HCT116 (cell line): Measurements from ENCODE around the gene SORL1. TPM values are rescaled to one million over a fixed set of nuclear protein-coding genes. Genes with fewer than 3 reads are reported as not detected.
"Not testable (repeated sequence)": the region's sequence is repeated elsewhere in the genome, so short reads cannot be mapped to it uniquely, and the experiment has no call there.

Experiments
- ATAC-seq: fragments of 200-7000 bp; cut with Tn5 transposase; 2 replicates; pipeline ENCODE4 v1.9.1; 2020; ENCODE audit warnings: mild to moderate bottlenecking, moderate library complexity
- BruUV-seq: library from RNA; stranded (reverse); fragments of 400-500 nt; replicated peaks from 2 replicates; lab custom pipeline; 2021; lab: Mats Ljungman, UMichigan
- CTCF ChIA-PET: fragments of 300-600 bp; sonication (Branson Sonifier 250); formaldehyde crosslinking; loops from one replicate; lab custom pipeline; 2021; ENCODE audit warnings: antibody characterized with exemption; lab: Charles Lee
- POLR2A ChIA-PET: fragments of 300-600, 350-600 bp; sonication (Branson Sonifier 250); formaldehyde crosslinking; loops from one replicate; lab custom pipeline; 2021; ENCODE audit warnings: antibody characterized with exemption; lab: Charles Lee
- RAD21 ChIA-PET, 2 experiments: fragments of 300-600 bp; sonication (Branson Sonifier 250); formaldehyde crosslinking; loops; one replicate each; lab custom pipeline; 2023; ENCODE audit warnings: low total read pairs in 2 of 2; ENCODE audit not compliant: uncharacterized antibody in 2 of 2, unreplicated experiment in 2 of 2, low non-redundant PET in 1 of 2; lab: Charles Lee
- DNase-seq: peaks from one replicate; pipeline ENCODE4 v3.0.0-alpha.2; 2010; ENCODE audit warnings: low read depth, low spot score
- H2AFZ ChIP-seq: fragments of 200-600 bp; shearing (Covaris generic), sonication (generic); 2 replicates; pipeline ENCODE4 v1.6.1; 2017; ENCODE audit warnings: low read depth, mixed run types, mixed read lengths, antibody characterized with exemption, low read length; ENCODE audit not compliant: poor library complexity, severe bottlenecking
- H3K27ac ChIP-seq: 2 replicates; pipeline ENCODE4 v1.5.1; 2012; ENCODE audit warnings: low read depth, low read length
- H3K27me3 ChIP-seq: fragments of 200-600 bp; sonication (generic); 2 replicates; pipeline ENCODE4 v1.6.1; 2016; ENCODE audit warnings: mixed run types, low read length, mixed read lengths; ENCODE audit not compliant: insufficient read depth
- H3K36me3 ChIP-seq, 2 experiments: fragments of 200-500 bp in 1 of 2; fragments of 200-600 bp in 1 of 2; sonication (Bioruptor generic) in 1 of 2; sonication (generic) in 1 of 2; 2 replicates each; pipeline versions ENCODE4 v1.5.1 to v1.6.1; 2014 to 2016; ENCODE audit warnings: low read length in 2 of 2, inconsistent platforms in 1 of 2, mixed read lengths in 1 of 2, mixed run types in 1 of 2; ENCODE audit not compliant: insufficient read depth in 2 of 2, control insufficient read depth in 1 of 2
- H3K4me1 ChIP-seq, 2 experiments: fragments of 200-600 bp in 1 of 2; sonication (generic) in 1 of 2; 2 replicates each; pipeline versions ENCODE4 v1.5.1 to v1.6.1; 2012 to 2017; ENCODE audit warnings: low read length in 2 of 2, inconsistent platforms in 1 of 2, mild to moderate bottlenecking in 1 of 2, mixed read lengths in 1 of 2, mixed run types in 1 of 2, moderate library complexity in 1 of 2; ENCODE audit not compliant: insufficient read depth in 2 of 2, control insufficient read depth in 1 of 2
- H3K4me2 ChIP-seq: fragments of 200-600 bp; sonication (generic); 2 replicates; pipeline ENCODE4 v1.6.1; 2017; ENCODE audit warnings: mixed run types, low read length, mixed read lengths
- H3K4me3 ChIP-seq, 2 experiments: fragments of 200-600 bp in 1 of 2; sonication (generic) in 1 of 2; replicated peaks in 1 of 2; 2 replicates each; pipeline ENCODE4 v1.5.1; 2011 to 2016; ENCODE audit warnings: low read length in 2 of 2, control low read depth in 1 of 2, low read depth in 1 of 2, mild to moderate bottlenecking in 1 of 2, mixed read lengths in 1 of 2, mixed run types in 1 of 2
- H3K79me2 ChIP-seq: fragments of 200-600 bp; sonication (generic); 2 replicates; pipeline ENCODE4 v1.6.1; 2017; ENCODE audit warnings: mild to moderate bottlenecking, mixed run types, low read length, moderate library complexity, mixed read lengths; ENCODE audit not compliant: insufficient read depth
- H3K9ac ChIP-seq: fragments of 200-600 bp; sonication (generic); 2 replicates; pipeline ENCODE4 v1.6.1; 2016; ENCODE audit warnings: low read length, mixed read lengths
- H3K9me2 ChIP-seq: fragments of 200-600 bp; sonication (generic), shearing (Covaris generic); 2 replicates; pipeline ENCODE4 v1.6.1; 2017; ENCODE audit warnings: mixed run types, mild to moderate bottlenecking, moderate library complexity; ENCODE audit not compliant: insufficient read depth
- H3K9me3 ChIP-seq, 2 experiments: fragments of 200-500 bp in 1 of 2; fragments of 200-600 bp in 1 of 2; sonication (Bioruptor generic) in 1 of 2; sonication (generic) in 1 of 2; 2 replicates each; pipeline ENCODE4 v1.6.1; 2014 to 2017; ENCODE audit warnings: low read length in 2 of 2, mixed read lengths in 2 of 2, inconsistent platforms in 1 of 2, low read depth in 1 of 2, mild to moderate bottlenecking in 1 of 2, mixed run types in 1 of 2, moderate library complexity in 1 of 2; ENCODE audit not compliant: control insufficient read depth in 1 of 2, insufficient read depth in 1 of 2
- H4K20me1 ChIP-seq: fragments of 200-600 bp; sonication (generic), shearing (Covaris generic); 2 replicates; pipeline ENCODE4 v1.6.1; 2017; ENCODE audit warnings: mixed run types, mild to moderate bottlenecking, moderate library complexity; ENCODE audit not compliant: insufficient read depth
- ATF3 ChIP-seq: IDR thresholded peaks from 2 replicates; pipeline ENCODE4 v1.6.1; 2012
- CBX3 ChIP-seq: IDR thresholded peaks from 2 replicates; pipeline ENCODE4 v1.6.1; 2012; ENCODE audit warnings: low read depth
- EZH2phosphoT487 ChIP-seq: fragments of 200-600 bp; IDR thresholded peaks from 2 replicates; pipeline ENCODE4 v1.6.1; 2018; ENCODE audit warnings: antibody characterized with exemption, borderline replicate concordance
- JUND ChIP-seq: IDR thresholded peaks from 2 replicates; pipeline ENCODE4 v1.6.1; 2012
- RAD21 ChIP-seq: IDR thresholded peaks from 2 replicates; pipeline ENCODE4 v1.6.1; 2012; ENCODE audit warnings: low read depth, mild to moderate bottlenecking
- SIN3A ChIP-seq: IDR thresholded peaks from 2 replicates; pipeline ENCODE4 v1.6.1; 2012; ENCODE audit warnings: low read depth
- intact Hi-C: fragments of 100-400 bp; cut with micrococcal nuclease; formaldehyde crosslinking; loops from 2 replicates; pipeline ENCODE4 v1.10.0; 2022
- total RNA-seq: library from RNA; stranded (reverse); gene quantifications from one replicate; pipeline ENCODE4 v1.2.1, GENCODE V29; 2021; ENCODE audit not compliant: unreplicated experiment

The SORL1 gene
- total RNA-seq, 1 experiment from 2014 or later = 17.4 TPM

DNA sequence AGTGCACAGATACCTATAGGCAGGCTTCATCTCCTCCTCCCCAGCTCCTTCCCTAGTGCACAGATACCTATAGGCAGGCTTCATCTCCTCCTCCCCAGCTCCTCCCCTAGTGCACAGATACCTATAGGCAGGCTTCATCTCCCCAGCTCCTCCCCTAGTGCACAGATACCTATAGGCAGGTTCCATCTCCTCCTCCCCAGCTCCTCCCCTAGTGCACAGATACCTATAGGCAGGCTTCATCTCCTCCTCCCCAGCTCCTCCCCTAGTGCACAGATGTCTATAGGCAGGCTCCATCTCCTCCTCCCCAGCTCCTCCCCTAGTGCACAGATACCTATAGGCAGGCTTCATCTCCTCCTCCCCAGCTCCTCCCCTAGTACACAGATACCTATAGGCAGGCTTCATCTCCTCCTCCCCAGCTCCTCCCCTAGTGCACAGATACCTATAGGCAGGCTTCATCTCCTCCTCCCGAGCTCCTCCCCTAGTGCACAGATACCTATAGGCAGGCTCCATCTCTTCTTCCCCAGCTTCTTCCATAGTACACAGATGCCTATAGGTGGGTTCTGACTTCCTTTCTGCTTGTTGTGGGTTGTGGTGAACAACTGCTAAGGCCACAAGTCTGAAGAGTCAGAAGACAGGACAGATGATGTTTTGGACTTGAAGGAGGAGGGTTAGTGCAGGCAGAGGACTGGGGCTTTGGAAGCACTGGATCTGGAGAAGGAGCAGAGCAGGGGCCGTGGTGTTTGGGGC, 29.5 kb downstream of the SORL1 start:
- H3K9me3 ChIP-seq, intact Hi-C loops, H3K9ac ChIP-seq, H3K36me3 ChIP-seq, H3K79me2 ChIP-seq, RAD21 ChIA-PET, BruUV-seq, H3K4me2 ChIP-seq, H3K9me2 ChIP-seq, H3K27ac ChIP-seq, DNase-seq, H3K4me3 ChIP-seq, H3K27me3 ChIP-seq, H2AFZ ChIP-seq, CTCF ChIA-PET, ATAC-seq, H4K20me1 ChIP-seq: not testable (repeated sequence)
- POLR2A ChIA-PET = interaction anchor here (1.5 kb wide), 1 partner anchor 15 kb away, joined by 6 read pairs; no protein-coding TSS in a partner anchor
- peaks cover 8 to 13% of the 10 kb centered on the region in 2 experiments for H3K4me1 ChIP-seq

GRCh38 chr11:121482231-121483129, 30.4 kb downstream of the SORL1 start:
- POLR2A ChIA-PET = no interaction called here
- no peak for ATAC-seq
- H3K9ac ChIP-seq = no peak overlapping the region
- H3K4me2 ChIP-seq = no peak overlapping the region
- CTCF ChIA-PET = no interaction called here
- intact Hi-C loops = no loop called here
- no peaks in the 10 kb centered on the region for H4K20me1 ChIP-seq
- no peaks in the 10 kb centered on the region for H3K27me3 ChIP-seq
- DNase-seq = no peak
- no peak for TF ChIP-seq SIN3A
- TF ChIP-seq RAD21 = no peak
- no peak for TF ChIP-seq JUND
- no peak for TF ChIP-seq CBX3
- TF ChIP-seq EZH2phosphoT487 = no peak
- no peak for TF ChIP-seq ATF3
- peaks cover 4 to 5% of the 10 kb centered on the region in 2 experiments; a peak in 3 of 4 replicates for H3K4me1 ChIP-seq
- no peaks in the 10 kb centered on the region for H3K9me3 ChIP-seq
- no peaks in the 10 kb centered on the region for H3K36me3 ChIP-seq
- H3K27ac ChIP-seq = no peak overlapping the region
- RAD21 ChIA-PET = no interaction called here
- no peaks in the 10 kb centered on the region for H3K79me2 ChIP-seq
- H3K9me2 ChIP-seq = no peaks in the 10 kb centered on the region
- no peak overlapping the region for H3K4me3 ChIP-seq
- no TSS peak for BruUV-seq
- no peak overlapping the region for H2AFZ ChIP-seq
